ENCODE measurements around the gene TIAM1. TPM values are rescaled to one million over a fixed set of nuclear protein-coding genes. Genes with fewer than 3 reads are reported as not detected.

The TIAM1 gene
- total RNA-seq, 1 experiment from 2014 or later = 15.2 TPM

DNA sequence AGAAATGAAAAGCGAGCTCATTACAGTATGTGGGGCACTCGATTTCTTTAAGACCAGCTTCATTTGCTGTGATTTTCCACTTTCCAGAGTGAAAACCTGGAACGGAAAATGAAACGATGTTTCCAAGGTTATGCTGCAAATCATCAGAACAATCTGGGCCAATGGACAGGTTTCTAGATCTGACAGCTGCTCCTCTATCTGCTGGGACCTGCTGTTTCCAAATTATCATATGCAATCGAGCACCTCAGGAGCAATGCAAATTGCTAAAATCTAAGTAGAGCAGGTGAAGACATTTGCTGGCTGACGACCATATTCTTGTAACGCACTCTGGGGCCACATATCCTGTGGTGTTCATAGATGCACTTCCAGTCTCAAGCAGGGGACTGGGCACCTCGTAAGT, 39.7 kb upstream of the TIAM1 start:
- H3K4me1 Mint-ChIP-seq (ENCODE audit: low read depth, unreplicated experiment) = no peaks in the 10 kb centered on the region
- H3K36me3 Mint-ChIP-seq (ENCODE audit: insufficient read depth, unreplicated experiment) = no peaks in the 10 kb centered on the region
- intact Hi-C loops (cut with micrococcal nuclease; ENCODE audit: unreplicated experiment) = no loop called here
- H3K27me3 Mint-ChIP-seq (ENCODE audit: unreplicated experiment) = no peaks in the 10 kb centered on the region
- H3K4me3 Mint-ChIP-seq (ENCODE audit: low read depth, unreplicated experiment) = no peak overlapping the region
- CTCF ChIA-PET = no interaction called here
- DNase-seq = no peak
- no peak overlapping the region for H3K27ac Mint-ChIP-seq (ENCODE audit: unreplicated experiment)
- no peaks in the 10 kb centered on the region for H3K9me3 Mint-ChIP-seq (ENCODE audit: low read depth, unreplicated experiment)
- no TSS peak for BruUV-seq (replicated peaks)
- TF ChIP-seq, protein P1, sequence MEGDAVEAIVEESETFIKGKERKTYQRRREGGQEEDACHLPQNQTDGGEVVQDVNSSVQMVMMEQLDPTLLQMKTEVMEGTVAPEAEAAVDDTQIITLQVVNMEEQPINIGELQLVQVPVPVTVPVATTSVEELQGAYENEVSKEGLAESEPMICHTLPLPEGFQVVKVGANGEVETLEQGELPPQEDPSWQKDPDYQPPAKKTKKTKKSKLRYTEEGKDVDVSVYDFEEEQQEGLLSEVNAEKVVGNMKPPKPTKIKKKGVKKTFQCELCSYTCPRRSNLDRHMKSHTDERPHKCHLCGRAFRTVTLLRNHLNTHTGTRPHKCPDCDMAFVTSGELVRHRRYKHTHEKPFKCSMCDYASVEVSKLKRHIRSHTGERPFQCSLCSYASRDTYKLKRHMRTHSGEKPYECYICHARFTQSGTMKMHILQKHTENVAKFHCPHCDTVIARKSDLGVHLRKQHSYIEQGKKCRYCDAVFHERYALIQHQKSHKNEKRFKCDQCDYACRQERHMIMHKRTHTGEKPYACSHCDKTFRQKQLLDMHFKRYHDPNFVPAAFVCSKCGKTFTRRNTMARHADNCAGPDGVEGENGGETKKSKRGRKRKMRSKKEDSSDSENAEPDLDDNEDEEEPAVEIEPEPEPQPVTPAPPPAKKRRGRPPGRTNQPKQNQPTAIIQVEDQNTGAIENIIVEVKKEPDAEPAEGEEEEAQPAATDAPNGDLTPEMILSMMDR (IDR thresholded peaks at IDR 0.05; ENCODE audit: unreplicated experiment) = no peak

DNA sequence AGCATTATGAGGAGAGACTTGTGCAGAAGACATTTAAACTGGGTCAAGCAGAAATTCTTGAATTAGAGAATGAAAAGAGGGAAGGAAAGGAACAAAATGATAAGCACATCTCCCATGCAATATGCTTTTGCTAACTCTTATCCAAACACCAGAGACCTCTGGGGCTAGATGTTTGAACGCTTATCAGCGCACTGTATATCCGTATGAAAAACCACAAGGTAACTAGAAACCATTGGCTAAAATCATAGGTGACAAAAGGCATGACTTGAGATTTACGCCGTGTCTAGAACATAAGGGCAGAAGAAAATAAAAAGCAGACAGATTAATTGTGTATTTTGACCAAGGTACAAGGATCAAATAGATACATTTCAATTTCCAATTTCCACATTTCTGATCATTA, 38.0 kb upstream of the TIAM1 start:
- H3K4me1 Mint-ChIP-seq (ENCODE audit: low read depth, unreplicated experiment) = no peaks in the 10 kb centered on the region
- DNase-seq = no peak
- BruUV-seq (replicated peaks) = no TSS peak
- H3K9me3 Mint-ChIP-seq (ENCODE audit: low read depth, unreplicated experiment) = no peaks in the 10 kb centered on the region
- no peaks in the 10 kb centered on the region for H3K36me3 Mint-ChIP-seq (ENCODE audit: insufficient read depth, unreplicated experiment)
- CTCF ChIA-PET = no interaction called here
- TF ChIP-seq, protein P1 (IDR thresholded peaks at IDR 0.05; ENCODE audit: unreplicated experiment) = no peak
- intact Hi-C loops (cut with micrococcal nuclease; ENCODE audit: unreplicated experiment) = no loop called here
- H3K27me3 Mint-ChIP-seq (ENCODE audit: unreplicated experiment) = no peaks in the 10 kb centered on the region
- H3K4me3 Mint-ChIP-seq (ENCODE audit: low read depth, unreplicated experiment) = no peak overlapping the region
- no peak overlapping the region for H3K27ac Mint-ChIP-seq (ENCODE audit: unreplicated experiment)

DNA sequence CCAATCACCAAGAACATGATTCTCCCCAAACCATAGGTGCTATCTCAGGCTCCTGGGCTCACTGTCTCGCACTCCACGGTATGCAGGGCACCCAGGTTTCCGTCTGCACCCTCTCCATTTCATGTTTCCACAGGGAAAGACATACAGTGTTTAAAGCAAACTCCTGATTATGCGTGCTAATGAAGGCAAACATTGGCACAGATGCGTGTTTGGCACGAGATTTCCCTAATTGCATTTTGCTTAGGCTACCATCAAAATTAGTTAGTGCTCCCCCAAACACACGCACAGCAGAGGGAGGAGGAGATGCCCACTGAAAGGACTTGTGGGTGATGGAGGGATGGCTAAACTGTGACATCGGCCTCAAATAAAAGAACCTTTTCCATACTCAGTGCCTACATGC, 32.2 kb upstream of the TIAM1 start:
- no peaks in the 10 kb centered on the region for H3K4me1 Mint-ChIP-seq (ENCODE audit: low read depth, unreplicated experiment)
- CTCF ChIA-PET = no interaction called here
- H3K4me3 Mint-ChIP-seq (ENCODE audit: low read depth, unreplicated experiment) = no peak overlapping the region
- no peak overlapping the region for H3K27ac Mint-ChIP-seq (ENCODE audit: unreplicated experiment)
- intact Hi-C loops (cut with micrococcal nuclease; ENCODE audit: unreplicated experiment) = no loop called here
- no peak for DNase-seq
- no peaks in the 10 kb centered on the region for H3K27me3 Mint-ChIP-seq (ENCODE audit: unreplicated experiment)
- H3K36me3 Mint-ChIP-seq (ENCODE audit: insufficient read depth, unreplicated experiment) = no peaks in the 10 kb centered on the region
- no peaks in the 10 kb centered on the region for H3K9me3 Mint-ChIP-seq (ENCODE audit: low read depth, unreplicated experiment)
- no TSS peak for BruUV-seq (replicated peaks)
- TF ChIP-seq, protein P1 (IDR thresholded peaks at IDR 0.05; ENCODE audit: unreplicated experiment) = no peak

DNA sequence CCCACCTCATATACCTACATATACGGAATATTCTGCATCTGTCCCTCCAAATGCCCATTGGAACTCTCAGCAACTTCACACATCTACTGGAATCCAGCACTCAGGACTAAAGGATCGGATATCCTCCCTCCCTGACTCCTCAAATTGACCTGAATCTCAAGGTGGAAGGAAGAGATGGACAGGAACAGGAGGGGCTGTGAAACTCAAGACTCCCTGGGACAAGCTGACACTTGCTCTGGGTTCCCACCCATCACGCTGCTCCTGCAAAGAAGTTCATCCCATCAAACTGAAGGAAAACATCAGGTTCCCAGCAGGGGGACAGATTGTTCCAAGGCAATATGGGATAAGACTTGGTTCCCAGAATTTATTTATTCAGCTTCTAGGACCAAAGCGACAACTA, 30.3 kb upstream of the TIAM1 start:
- CTCF ChIA-PET = no interaction called here
- no peak for DNase-seq
- TF ChIP-seq, protein P1 (IDR thresholded peaks at IDR 0.05; ENCODE audit: unreplicated experiment) = no peak
- Mint-ChIP-seq H3K4me3 (ENCODE audit: low read depth, unreplicated experiment) (no peak overlapping the region), H3K36me3 (ENCODE audit: insufficient read depth, unreplicated experiment) (no peaks in the 10 kb centered on the region), H3K4me1 (ENCODE audit: low read depth, unreplicated experiment) (no peaks in the 10 kb centered on the region), H3K27ac (ENCODE audit: unreplicated experiment) (no peak overlapping the region), H3K27me3 (ENCODE audit: unreplicated experiment) (no peaks in the 10 kb centered on the region), H3K9me3 (ENCODE audit: low read depth, unreplicated experiment) (no peaks in the 10 kb centered on the region)
- BruUV-seq (replicated peaks) = no TSS peak
- intact Hi-C loops (cut with micrococcal nuclease; ENCODE audit: unreplicated experiment) = no loop called here

DNA sequence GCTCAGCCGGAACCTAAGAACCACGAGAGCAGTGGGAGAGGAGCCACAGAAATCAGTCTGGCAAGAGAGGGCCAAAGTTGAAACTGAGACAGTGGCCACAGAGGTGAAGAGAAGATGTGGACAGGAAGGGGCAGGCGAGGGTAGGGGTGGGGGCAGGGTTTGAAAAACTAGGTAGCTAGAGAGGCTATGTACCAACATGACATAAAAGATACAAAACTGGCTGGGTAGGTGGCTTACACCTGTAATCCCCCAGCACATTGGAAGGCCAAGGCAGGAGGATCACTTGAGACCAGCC, 28.4 kb upstream of the TIAM1 start:
- no TSS peak for BruUV-seq (replicated peaks)
- intact Hi-C loops (cut with micrococcal nuclease; ENCODE audit: unreplicated experiment) = no loop called here
- no peaks in the 10 kb centered on the region for H3K36me3 Mint-ChIP-seq (ENCODE audit: insufficient read depth, unreplicated experiment)
- DNase-seq = no peak
- H3K4me1 Mint-ChIP-seq (ENCODE audit: low read depth, unreplicated experiment) = no peaks in the 10 kb centered on the region
- CTCF ChIA-PET = no interaction called here
- TF ChIP-seq, protein P1 (IDR thresholded peaks at IDR 0.05; ENCODE audit: unreplicated experiment) = no peak
- no peaks in the 10 kb centered on the region for H3K27me3 Mint-ChIP-seq (ENCODE audit: unreplicated experiment)
- H3K27ac Mint-ChIP-seq (ENCODE audit: unreplicated experiment) = no peak overlapping the region
- H3K4me3 Mint-ChIP-seq (ENCODE audit: low read depth, unreplicated experiment) = no peak overlapping the region
- H3K9me3 Mint-ChIP-seq (ENCODE audit: low read depth, unreplicated experiment) = no peaks in the 10 kb centered on the region
